GM18498 (cell line): ENCODE results near the gene ERP27.

Experiments
- ATAC-seq: cut with Tn5 transposase; IDR thresholded peaks from one replicate; pipeline ENCODE4 v1.9.1; 2021; ENCODE audit warnings: mild to moderate bottlenecking, moderate library complexity; ENCODE audit not compliant: unreplicated experiment

ERP27 gene

GRCh38 chr12:14873440-14874185 lies 64.7 kb downstream of the ERP27 start:
- no peak for ATAC-seq

DNA sequence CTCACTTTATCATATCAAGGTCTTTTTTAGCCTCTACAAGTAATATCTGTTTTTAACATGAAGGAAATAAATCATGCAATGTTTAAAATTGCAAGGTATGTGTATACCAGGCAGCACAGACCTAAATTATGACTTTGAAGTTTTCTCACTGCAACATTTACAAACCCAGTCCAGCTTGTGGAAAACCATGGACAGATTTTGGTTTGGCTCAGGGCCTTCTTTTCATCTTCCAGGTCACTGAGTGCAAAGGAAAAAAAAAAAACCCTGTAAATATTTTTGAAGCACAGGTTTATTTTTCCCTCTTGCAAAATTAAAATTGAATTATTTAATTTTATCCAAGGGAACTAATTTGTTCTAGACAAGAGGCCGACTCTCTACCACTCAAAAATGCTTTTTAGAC lies 66.5 kb downstream of the ERP27 start:
- no peak for ATAC-seq

DNA sequence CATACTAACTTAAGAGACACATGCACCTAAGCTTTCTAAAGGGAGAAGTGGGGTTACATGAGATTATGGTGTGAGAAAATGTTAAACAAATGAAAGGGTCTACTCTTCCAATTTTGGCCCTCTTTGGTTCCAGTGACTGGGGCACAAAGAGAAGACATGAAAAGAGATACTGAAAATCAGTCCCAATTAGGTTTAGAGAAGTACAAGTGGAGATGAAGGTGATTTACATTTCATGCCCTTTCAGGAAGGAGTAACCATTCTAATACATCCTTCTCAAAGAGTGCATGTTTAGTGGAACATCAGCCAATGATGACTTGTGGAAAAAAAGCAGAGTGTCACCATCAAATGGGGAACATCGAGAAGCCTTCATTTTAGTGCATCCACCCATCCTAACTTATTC lies 67.1 kb downstream of the ERP27 start:
- ATAC-seq = no peak

DNA sequence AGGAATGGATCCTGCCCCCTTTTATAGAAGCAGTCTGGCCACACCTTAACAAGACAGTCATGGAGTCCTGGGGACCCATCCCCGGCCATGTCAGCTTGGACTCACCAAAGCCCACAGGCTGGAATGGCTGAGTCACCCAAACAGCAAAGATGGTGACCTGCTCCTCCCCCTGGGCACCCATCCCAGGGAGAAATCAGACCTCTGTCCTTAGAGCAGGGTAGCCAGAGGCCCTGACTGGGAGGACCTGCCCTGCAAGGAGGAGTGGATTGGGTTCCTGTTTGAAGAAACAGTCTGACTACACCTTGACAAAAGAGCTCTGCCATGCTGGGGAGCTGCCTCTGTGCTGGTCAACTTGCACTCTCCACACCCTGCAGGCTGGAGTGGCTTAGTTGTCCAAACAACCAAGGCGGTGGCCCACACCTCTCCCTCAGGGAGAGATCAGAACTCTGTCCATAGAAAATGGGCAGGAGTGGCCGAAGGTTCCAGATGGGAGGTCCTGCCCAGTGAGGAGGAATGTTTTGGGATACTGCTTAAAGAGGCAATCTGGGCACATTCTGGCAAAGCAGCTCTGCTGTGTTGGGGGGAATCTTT lies 69.3 kb downstream of the ERP27 start:
- no peak for ATAC-seq
